Upper lobe of right lung (tissue), 1 donor: ENCODE results near the gene RAB11FIP4. TPM values are rescaled to one million over a fixed set of nuclear protein-coding genes. Genes with fewer than 3 reads are reported as not detected.

Source experiments
- ATAC-seq: fragments of 200-7000 bp; cut with Tn5 transposase; one replicate; pipeline ENCODE4 v1.9.1; 2020; ENCODE audit warnings: mild to moderate bottlenecking, moderate library complexity
- DNase-seq: peaks from one replicate; pipeline ENCODE4 v3.0.0-alpha.2; 2020
- H3K27ac ChIP-seq: fragments of 200-600 bp; one replicate; pipeline ENCODE4 v1.8.0; 2022
- H3K27me3 ChIP-seq: fragments of 200-600 bp; one replicate; pipeline ENCODE4 v1.8.0; 2022; ENCODE audit warnings: mild to moderate bottlenecking
- H3K36me3 ChIP-seq: fragments of 200-600 bp; one replicate; pipeline ENCODE4 v1.8.0; 2022
- H3K4me1 ChIP-seq: fragments of 200-600 bp; one replicate; pipeline ENCODE4 v1.8.0; 2022
- H3K4me3 ChIP-seq: fragments of 200-600 bp; one replicate; pipeline ENCODE4 v1.8.0; 2022; ENCODE audit warnings: mild to moderate bottlenecking
- H3K9me3 ChIP-seq: fragments of 200-600 bp; one replicate; pipeline ENCODE4 v1.8.0; 2022
- CTCF ChIP-seq: fragments of 200-600 bp; IDR thresholded peaks from one replicate; pipeline ENCODE4 v1.8.0; 2022; ENCODE audit warnings: antibody characterized with exemption
- intact Hi-C: fragments of 100-400 bp; cut with DNase I; formaldehyde crosslinking; loops from one replicate; pipeline ENCODE4 v1.11.0; 2022
- total RNA-seq: library from RNA; stranded (reverse); fragmentation: NEBNext Ultra II Directional; extraction: Animal tissue kit (Norgen Biotek cat#: 25700); gene quantifications from one replicate; pipeline ENCODE4 v1.2.1, GENCODE V29; 2021
- donor health status: DM: no; HTN: yes; CAD: no; lungs with severe emphysema.

The RAB11FIP4 gene
- total RNA-seq, 1 donor from 2014 or later: 13.5 TPM

- DNase-seq (no peak), ATAC-seq (no peak)
- no peaks in the 10 kb centered on the region for H3K9me3 ChIP-seq
- H3K4me3 ChIP-seq: no peak overlapping the region
- H3K27me3 ChIP-seq: peaks cover 51% of the 10 kb centered on the region
- intact Hi-C loops: no loop called here
- H3K4me1 ChIP-seq: no peaks in the 10 kb centered on the region
- TF ChIP-seq CTCF: no peak
- H3K27ac ChIP-seq: no peak overlapping the region
- H3K36me3 ChIP-seq: no peaks in the 10 kb centered on the region
Observed at GRCh38 chr17:31389657-31390381, 1.7 kb upstream of the RAB11FIP4 start.

GRCh38 chr17:31390426-31390747 is 1.1 kb upstream of the RAB11FIP4 start:
- DNase-seq (no peak), ATAC-seq (no peak)
- Histone ChIP-seq H3K36me3 (no peaks in the 10 kb centered on the region), H3K4me3 (no peak overlapping the region), H3K4me1 (no peaks in the 10 kb centered on the region), H3K27ac (no peak overlapping the region), H3K27me3 (peaks cover 55% of the 10 kb centered on the region), H3K9me3 (no peaks in the 10 kb centered on the region)
- no peak for TF ChIP-seq CTCF
- intact Hi-C loops: no loop called here

DNA sequence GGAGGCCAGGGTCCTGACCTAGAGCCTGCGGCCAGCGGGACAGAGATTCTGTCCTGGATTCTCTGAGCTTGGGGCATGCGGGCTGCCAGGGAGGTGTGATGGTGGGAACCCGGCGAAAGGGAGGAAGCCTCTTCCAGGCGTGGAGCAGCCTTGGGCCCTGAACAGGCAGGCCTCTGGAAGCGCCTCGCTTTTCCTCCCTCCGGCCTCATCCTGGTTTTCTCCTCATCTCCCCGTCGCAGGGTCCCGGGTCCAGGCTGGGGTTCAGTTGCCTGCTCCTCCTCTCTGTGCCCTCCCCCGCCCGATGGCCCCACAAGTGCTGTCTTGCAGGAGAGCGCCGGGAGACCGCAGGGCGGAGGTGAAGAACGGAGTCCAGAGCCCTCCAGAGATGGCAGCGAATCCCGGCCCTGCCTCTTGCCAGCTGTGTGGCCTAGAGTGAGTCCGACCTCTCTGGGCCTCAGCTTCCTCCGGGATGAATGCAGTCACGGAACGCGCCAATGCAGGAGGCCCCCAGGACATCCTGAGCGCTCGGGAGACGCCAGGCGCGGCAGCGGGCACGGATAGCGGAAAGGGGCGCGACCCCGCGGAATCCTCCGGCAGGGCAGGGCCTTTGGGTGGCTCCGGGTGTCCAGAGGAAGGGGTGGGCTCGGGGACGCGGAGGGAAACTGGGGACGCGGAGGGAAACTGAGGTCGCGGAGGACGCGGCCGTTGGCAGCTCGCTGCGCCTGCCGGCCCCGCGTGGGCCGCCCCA is 553 bp upstream of the RAB11FIP4 start:
- Histone ChIP-seq H3K27ac (no peak overlapping the region), H3K4me1 (no peaks in the 10 kb centered on the region), H3K27me3 (peaks cover 58% of the 10 kb centered on the region), H3K9me3 (no peaks in the 10 kb centered on the region), H3K36me3 (no peaks in the 10 kb centered on the region), H3K4me3 (peak overlapping the region; percentile 39)
- intact Hi-C loops: no loop called here
- DNase-seq: no peak
- TF ChIP-seq CTCF: no peak
- peak; percentile 12 for ATAC-seq

- no peak for TF ChIP-seq CTCF
- Histone ChIP-seq H3K9me3 (no peaks in the 10 kb centered on the region), H3K4me1 (no peaks in the 10 kb centered on the region), H3K4me3 (peak overlapping the region; percentile 21), H3K27me3 (peaks cover 58% of the 10 kb centered on the region), H3K27ac (no peak overlapping the region), H3K36me3 (no peaks in the 10 kb centered on the region)
- ATAC-seq (peak; percentile 4), DNase-seq (peak; percentile 51)
- intact Hi-C loops: no loop called here
Observed at GRCh38 chr17:31392002-31392855, 754 bp downstream of the RAB11FIP4 start.

DNA sequence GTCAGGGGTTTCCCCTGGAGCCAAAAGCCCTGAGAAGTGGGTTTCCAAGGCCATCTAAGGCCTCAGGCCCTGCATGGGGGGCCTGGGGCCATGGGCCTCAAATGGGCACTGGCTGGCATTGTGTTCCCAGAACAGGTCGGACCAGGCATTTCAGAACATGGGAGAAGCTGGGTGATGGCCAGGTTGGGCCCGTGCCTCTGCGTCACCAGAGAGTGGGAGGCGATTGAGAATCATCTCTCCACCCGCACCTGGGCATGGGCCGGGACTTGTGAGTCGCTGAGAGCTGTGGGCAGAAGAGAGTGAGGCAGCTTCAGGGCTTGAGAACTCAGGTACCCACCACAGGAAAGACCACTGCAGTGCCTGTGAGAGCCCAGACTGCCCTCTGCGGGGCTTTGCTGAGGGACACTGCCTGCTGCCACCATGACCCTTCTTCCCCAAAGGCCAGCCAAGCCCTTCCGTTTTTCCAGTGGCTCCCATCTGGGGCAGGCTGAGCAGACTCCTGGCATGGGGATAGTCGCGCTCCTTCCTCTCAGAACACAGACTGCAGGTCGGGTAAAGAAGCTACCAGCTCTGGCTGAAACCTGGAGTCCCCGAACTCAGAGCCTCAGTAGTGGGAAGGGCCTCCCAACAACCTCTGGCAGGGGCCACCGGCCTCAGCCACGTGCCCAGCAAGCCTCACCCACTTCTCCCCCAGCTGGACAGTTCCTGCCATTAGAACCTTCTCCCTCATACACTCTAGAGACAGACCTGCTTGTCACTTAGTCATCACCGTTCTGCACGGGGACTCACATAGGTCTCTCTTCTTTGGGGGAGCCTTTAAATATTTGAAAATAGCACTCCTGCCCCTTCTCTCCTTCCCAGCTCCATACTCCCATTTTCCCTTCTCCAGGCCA is 1.6 kb downstream of the RAB11FIP4 start:
- Histone ChIP-seq H3K27ac (no peak overlapping the region), H3K9me3 (no peaks in the 10 kb centered on the region), H3K4me1 (no peaks in the 10 kb centered on the region), H3K36me3 (no peaks in the 10 kb centered on the region), H3K27me3 (peaks cover 58% of the 10 kb centered on the region), H3K4me3 (no peak overlapping the region)
- DNase-seq (peak; percentile 59), ATAC-seq (no peak)
- intact Hi-C loops: no loop called here
- no peak for TF ChIP-seq CTCF
